GM12872 (cell line): ENCODE results near the gene FBRSL1.

ENCODE experiments used
- CTCF ChIP-seq: IDR thresholded peaks from 3 replicates; pipeline ENCODE4 v1.5.1; 2011; ENCODE audit warnings: low read depth, mild to moderate bottlenecking, low read length, moderate library complexity; ENCODE audit not compliant: insufficient read depth

Gene FBRSL1

GRCh38 chr12:132557291-132558015, 67.5 kb downstream of the FBRSL1 start:
- no peak for TF ChIP-seq CTCF

DNA sequence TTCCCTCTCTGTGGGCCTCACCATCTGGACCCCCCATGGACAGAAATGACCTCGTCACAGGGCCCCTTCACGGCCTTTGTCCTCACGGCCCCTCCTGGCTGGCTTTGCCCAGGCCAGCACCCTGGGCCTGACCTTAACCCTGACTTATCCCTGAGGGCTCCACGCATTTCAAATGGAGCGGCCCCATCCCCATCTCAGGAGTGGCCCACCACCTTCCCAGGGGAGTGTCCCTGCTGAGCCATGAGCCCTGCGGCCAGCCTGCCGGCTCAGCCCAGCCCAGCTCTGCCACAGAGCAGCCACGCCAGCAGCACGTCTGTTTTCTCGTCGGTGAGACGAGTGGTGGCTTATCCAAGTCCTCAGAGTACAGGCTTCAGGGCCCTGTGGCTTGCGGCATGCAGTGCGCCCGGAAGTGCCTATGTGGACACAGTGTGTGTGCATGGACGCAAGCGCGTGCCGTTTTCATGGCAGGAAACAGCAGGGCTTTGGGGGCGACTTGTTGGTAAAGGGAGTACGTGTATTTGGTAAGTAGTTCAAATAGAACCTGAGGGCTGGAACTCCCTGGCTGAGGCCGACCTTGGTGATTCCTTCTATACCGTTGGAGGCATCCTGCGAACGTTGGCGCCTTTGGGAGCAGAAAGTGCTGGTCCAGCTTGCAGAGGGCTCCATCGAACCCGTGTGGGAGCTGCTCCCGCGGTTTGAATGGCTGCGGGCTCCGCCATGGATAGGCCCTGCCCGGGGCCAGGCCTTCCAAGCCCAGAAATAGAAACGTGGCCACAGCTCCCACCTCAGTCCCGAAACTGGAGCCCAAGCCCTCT, 68.3 kb downstream of the FBRSL1 start:
- no peak for TF ChIP-seq CTCF

DNA sequence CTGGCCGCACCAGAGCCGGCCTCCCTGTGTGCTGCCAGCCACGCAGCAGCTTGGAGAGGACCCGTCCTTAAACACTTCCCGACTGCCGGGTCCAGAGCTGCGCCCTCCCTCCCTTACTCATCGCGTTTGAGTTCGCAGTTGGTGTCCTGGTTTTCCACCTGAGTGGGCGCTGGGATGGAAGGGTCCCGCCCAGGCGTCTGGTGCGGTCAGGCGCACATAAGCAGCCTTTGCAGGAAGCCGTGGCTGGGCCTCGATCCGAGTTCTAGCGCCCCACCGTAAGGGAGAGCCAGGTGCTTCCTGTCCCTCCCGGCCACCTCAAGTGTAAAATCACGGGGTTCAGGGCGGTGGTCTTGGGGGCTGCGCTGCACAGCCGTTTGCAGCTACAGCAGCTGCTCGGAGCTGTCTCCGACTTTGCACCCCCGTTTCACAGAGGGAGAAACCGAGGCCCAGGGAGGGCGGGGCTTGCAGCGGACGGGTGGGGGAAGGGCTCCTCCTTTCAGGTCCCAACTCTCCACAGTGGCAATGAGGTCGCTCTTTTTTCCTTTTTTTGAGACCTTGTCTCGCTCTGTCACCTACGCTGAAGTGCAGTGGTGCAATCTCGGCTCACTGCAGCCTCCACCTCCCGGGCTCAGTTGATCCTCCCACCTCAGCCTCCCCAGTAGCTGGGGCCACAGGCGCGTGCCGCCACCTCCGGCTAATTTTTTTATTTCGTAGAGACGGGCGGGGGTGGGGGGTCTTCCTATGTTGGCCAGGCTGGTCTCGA, 69.1 kb downstream of the FBRSL1 start:
- TF ChIP-seq CTCF, result no peak

- TF ChIP-seq CTCF, result no peak
Observed at GRCh38 chr12:132559652-132560363, 69.9 kb downstream of the FBRSL1 start.

DNA sequence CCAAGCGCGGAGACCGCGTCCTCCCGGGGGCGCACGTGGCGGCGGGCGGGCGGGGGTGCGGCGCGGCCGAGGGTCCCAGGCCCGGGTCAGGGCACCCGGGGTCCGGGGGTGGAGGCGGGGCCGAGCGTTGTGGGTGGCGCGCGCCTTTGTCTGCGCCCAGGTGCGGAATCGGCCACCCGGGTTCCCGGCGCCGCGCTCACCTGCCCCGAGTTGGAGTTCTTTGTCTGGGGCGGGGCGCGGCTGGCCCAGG, 70.3 kb downstream of the FBRSL1 start:
- TF ChIP-seq CTCF, result no peak

GRCh38 chr12:132560614-132561426, 70.9 kb downstream of the FBRSL1 start:
- peak; percentile 84 for TF ChIP-seq CTCF
